Small intestine (tissue), 7 donors: Measurements from ENCODE around the gene CERS1. TPM values are rescaled to one million over a fixed set of nuclear protein-coding genes. Genes with fewer than 3 reads are reported as not detected.

ENCODE experiments used
- DNase-seq, 2 donors: peaks; one replicate each; pipeline versions ENCODE4 v3.0.0 to v3.0.0-alpha.2; 2013
- FAIRE-seq: peaks from 2 replicates; lab custom pipeline; 2012; peaks lifted over from hg19 to GRCh38; lab: Jason Lieb, UNC
- H3K27ac ChIP-seq, 3 donors: one replicate each; pipeline ENCODE4 v1.5.1; 2013; ENCODE audit warnings: low read length in 2 of 3, mild to moderate bottlenecking in 2 of 3, control low read depth in 1 of 3, inconsistent platforms in 1 of 3, low read depth in 1 of 3, moderate library complexity in 1 of 3
- H3K27me3 ChIP-seq, 3 donors: one replicate each; pipeline ENCODE4 v1.6.1; 2013; ENCODE audit warnings: low read length in 3 of 3, inconsistent platforms in 1 of 3; ENCODE audit not compliant: control insufficient read depth in 3 of 3, insufficient read depth in 3 of 3
- H3K36me3 ChIP-seq, 3 donors: one replicate each; pipeline ENCODE4 v1.6.1; 2013; ENCODE audit warnings: low read length in 3 of 3, inconsistent platforms in 1 of 3, low read depth in 1 of 3, mild to moderate bottlenecking in 1 of 3, moderate library complexity in 1 of 3; ENCODE audit not compliant: control insufficient read depth in 3 of 3, insufficient read depth in 2 of 3
- H3K4me1 ChIP-seq, 3 donors: one replicate each; pipeline ENCODE4 v1.6.1; 2013; ENCODE audit warnings: low read length in 2 of 3, inconsistent platforms in 1 of 3, low read depth in 1 of 3, mild to moderate bottlenecking in 1 of 3, moderate library complexity in 1 of 3; ENCODE audit not compliant: control insufficient read depth in 3 of 3, insufficient read depth in 2 of 3
- H3K4me3 ChIP-seq, 3 donors: one replicate each; pipeline ENCODE4 v1.5.1; 2013; ENCODE audit warnings: low read length in 3 of 3, control low read depth in 1 of 3, inconsistent platforms in 1 of 3, low read depth in 1 of 3, mild to moderate bottlenecking in 1 of 3, moderate library complexity in 1 of 3
- H3K9me3 ChIP-seq, 2 donors: one replicate each; pipeline ENCODE4 v1.6.1; 2013; ENCODE audit warnings: low read depth in 1 of 2, low read length in 1 of 2; ENCODE audit not compliant: control insufficient read depth in 2 of 2, insufficient read depth in 1 of 2
- WGBS, 3 donors: extraction: QIAGEN DNeasy Blood & Tissue Kit; methylation state at CpG; one replicate each; pipeline ENCODE4 v1.1.7; 2013; 5-methylcytosine and 5-hydroxymethylcytosine counted together
- polyA plus RNA-seq, 4 donors: library from polyadenylated mRNA; stranded (reverse) in 3 of 4; unstranded in 1 of 4; fragments of 200-250 nt in 3 of 4; fragments of 120-200 nt in 1 of 4; gene quantifications; one replicate each; pipeline versions ENCODE4 v1.2.1 to v1.2.3, GENCODE V29; 2013
- donor health status: healthy with polysubstance abuse.
- donor health status: control.
- donor health status: control.
- donor health status: Bipolar disorder and iron deficiency.
- donor health status: healthy.

The CERS1 gene
- polyA plus RNA-seq, 4 donors = 1.2 to 1.5 TPM; not detected in 2

GRCh38 chr19:18878058-18878797 is 17.7 kb downstream of the CERS1 start:
- FAIRE-seq = no peak
- DNase-seq = no peak

GRCh38 chr19:18876865-18877264 is 19.1 kb downstream of the CERS1 start:
- DNase-seq (no peak), FAIRE-seq (no peak)
- WGBS, 3 donors = 89 to 95% (median 92%) methylated on average over 7 of the region's 7 CpGs
- Histone ChIP-seq H3K27me3 (no peaks in the 10 kb centered on the region), H3K27ac (no peak overlapping the region), H3K4me1 (no peaks in the 10 kb centered on the region), H3K9me3 (peaks cover 0 to 6% of the 10 kb centered on the region in 2 donors), H3K4me3 (no peak overlapping the region), H3K36me3 (peaks cover 0 to 12% (median 0%) of the 10 kb centered on the region in 3 donors)

More at GRCh38 chr19:18878058-18878797, 17.7 kb downstream of the CERS1 start:
- Histone ChIP-seq H3K4me3 (no peak overlapping the region), H3K36me3 (peaks cover 0 to 12% (median 0%) of the 10 kb centered on the region in 3 donors), H3K4me1 (no peaks in the 10 kb centered on the region), H3K9me3 (peaks cover 0 to 6% of the 10 kb centered on the region in 2 donors), H3K27me3 (no peaks in the 10 kb centered on the region), H3K27ac (no peak overlapping the region)
- 79 to 88% (median 80%) methylated on average over 23 to 25 of the region's 25 CpGs for WGBS, 3 donors

DNA sequence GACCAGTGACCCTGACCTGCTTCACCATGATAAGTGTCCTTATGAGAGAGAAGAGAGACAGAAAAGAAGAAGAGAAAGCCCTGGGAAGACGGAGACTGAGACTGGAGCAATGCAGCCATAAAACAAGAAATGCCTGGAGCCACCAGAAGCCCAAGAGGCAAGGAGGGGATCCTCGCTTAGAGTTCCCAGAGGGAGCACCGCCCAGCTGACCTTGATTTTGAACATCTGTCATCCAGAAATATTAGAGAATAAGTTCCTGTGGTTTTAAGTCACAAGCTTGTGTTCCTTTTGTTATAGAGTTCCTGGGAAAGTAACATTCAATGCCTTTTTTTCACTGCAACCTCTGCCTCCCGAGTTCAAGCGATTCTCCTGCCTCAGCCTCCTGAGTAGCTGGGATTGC is 20.2 kb downstream of the CERS1 start:
- DNase-seq = no peak
- H3K4me1 ChIP-seq = no peaks in the 10 kb centered on the region
- H3K4me3 ChIP-seq = no peak overlapping the region
- no peak overlapping the region for H3K27ac ChIP-seq
- FAIRE-seq = no peak
- peaks cover 0 to 6% of the 10 kb centered on the region in 2 donors for H3K9me3 ChIP-seq
- WGBS, 3 donors = 80 to 91% (median 89%) methylated on average over 5 of the region's 5 CpGs
- peaks cover 0 to 12% (median 0%) of the 10 kb centered on the region in 3 donors for H3K36me3 ChIP-seq
- H3K27me3 ChIP-seq = peaks cover 0 to 10% (median 7%) of the 10 kb centered on the region in 3 donors

GRCh38 chr19:18871543-18871942 is 24.4 kb downstream of the CERS1 start:
- no peak for DNase-seq
- 50 to 61% (median 59%) methylated on average over 7 of the region's 7 CpGs for WGBS, 3 donors
- H3K27ac ChIP-seq = no peak overlapping the region
- peaks cover 9 to 22% (median 10%) of the 10 kb centered on the region in 3 donors for H3K36me3 ChIP-seq
- peaks cover 0 to 2% (median 0%) of the 10 kb centered on the region in 3 donors for H3K4me1 ChIP-seq
- no peaks in the 10 kb centered on the region for H3K9me3 ChIP-seq
- FAIRE-seq = no peak
- peaks cover 0 to 29% (median 10%) of the 10 kb centered on the region in 3 donors for H3K27me3 ChIP-seq
- no peak overlapping the region for H3K4me3 ChIP-seq

DNA sequence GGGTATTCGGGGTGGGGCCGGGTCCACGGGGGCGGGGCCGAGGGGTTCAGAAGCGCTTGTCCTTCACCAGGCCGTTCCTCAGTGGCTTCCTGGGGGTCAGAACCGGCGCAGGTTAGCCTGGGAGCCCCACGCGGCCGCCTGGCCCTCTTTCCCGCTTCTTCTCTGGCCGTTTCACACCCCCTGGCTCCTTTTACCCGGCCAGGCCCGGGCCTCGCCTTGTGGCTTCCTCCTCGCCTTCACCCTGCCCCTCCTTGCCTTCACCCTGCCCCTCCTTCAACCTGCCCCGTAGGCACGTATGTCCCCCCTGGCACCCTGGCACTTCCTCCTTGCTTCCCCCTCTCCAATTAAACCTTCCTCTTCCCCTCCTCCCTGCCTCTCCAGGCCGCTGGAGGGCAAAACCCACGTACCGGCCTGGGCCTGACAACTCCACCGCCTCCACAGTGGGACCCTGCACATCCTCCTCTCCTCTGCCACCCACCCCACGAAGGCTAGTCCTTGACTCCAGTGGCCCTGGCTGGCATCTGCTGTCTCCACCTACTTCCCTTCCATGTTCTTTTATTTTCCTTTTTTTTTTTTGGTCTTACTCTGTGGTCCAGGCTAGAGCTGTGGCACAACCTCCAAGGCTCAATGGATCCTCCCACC is 25.3 kb downstream of the CERS1 start:
- WGBS, 3 donors = 23 to 38% (median 37%) methylated on average over 15 to 25 of the region's 25 CpGs
- no peak overlapping the region for H3K27ac ChIP-seq
- H3K4me1 ChIP-seq = peaks cover 0 to 2% (median 0%) of the 10 kb centered on the region in 3 donors
- H3K27me3 ChIP-seq = peaks cover 0 to 29% (median 10%) of the 10 kb centered on the region in 3 donors
- no peaks in the 10 kb centered on the region for H3K9me3 ChIP-seq
- FAIRE-seq = no peak
- no peak for DNase-seq
- H3K4me3 ChIP-seq = no peak overlapping the region
- peaks cover 9 to 28% (median 10%) of the 10 kb centered on the region in 3 donors for H3K36me3 ChIP-seq

DNA sequence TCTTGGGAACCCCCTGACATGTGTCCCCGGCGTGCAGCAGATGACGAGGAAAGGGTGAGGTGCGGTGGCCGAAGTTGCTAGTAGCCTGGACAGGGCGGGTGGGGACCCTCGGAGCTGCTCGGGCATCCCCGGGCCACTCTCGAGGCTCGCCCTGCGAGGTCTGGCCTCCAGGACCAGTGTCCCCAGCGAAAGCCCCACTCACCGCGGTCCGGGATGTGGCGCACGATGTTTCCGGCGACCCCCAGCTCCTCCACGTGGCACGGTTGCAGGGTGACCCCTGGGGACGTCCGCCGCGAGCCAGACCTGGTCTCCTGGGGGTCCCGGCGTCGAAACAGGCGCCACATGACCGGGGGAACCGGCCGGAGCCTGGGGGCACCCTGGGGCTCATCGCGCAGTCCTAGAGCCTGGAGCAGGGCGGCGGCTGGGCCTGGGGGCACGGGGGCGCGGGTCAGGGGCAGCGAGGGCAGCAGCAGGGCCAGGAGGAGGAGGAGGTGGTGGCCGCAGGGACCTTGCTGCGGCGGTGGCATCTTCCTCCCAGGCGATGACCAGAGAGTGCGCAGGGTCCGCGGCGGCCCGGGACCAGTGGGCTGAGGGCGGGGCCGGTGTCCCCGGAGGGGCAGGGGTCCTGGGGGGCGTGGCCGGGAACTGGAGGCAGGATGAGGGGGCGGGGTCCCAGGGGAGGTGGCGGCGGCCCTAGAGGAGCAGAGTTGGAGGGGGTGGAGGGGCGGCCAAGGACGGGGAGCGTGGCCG is 26.0 kb downstream of the CERS1 start:
- WGBS, 3 donors = 11 to 26% (median 18%) methylated on average over 38 to 62 of the region's 62 CpGs

GRCh38 chr19:18869023-18869618 is 26.8 kb downstream of the CERS1 start:
- no peak for FAIRE-seq
- H3K36me3 ChIP-seq = peaks cover 9 to 44% (median 16%) of the 10 kb centered on the region in 3 donors
- peaks cover 0 to 29% (median 10%) of the 10 kb centered on the region in 3 donors for H3K27me3 ChIP-seq
- DNase-seq = peak in 1 of 2 donors; percentile 60
- H3K4me3 ChIP-seq = no peak overlapping the region
- H3K4me1 ChIP-seq = peaks cover 0 to 2% (median 0%) of the 10 kb centered on the region in 3 donors
- 10 to 52% (median 51%) methylated on average over 21 to 71 of the region's 71 CpGs for WGBS, 3 donors
- H3K9me3 ChIP-seq = no peaks in the 10 kb centered on the region
- H3K27ac ChIP-seq = no peak overlapping the region

More for the DNA sequence above, 26.0 kb downstream of the CERS1 start:
- no peaks in the 10 kb centered on the region for H3K9me3 ChIP-seq
- no peak for DNase-seq
- no peak overlapping the region for H3K27ac ChIP-seq
- no peak overlapping the region for H3K4me3 ChIP-seq
- FAIRE-seq = no peak
- H3K36me3 ChIP-seq = peaks cover 9 to 35% (median 14%) of the 10 kb centered on the region in 3 donors
- peaks cover 0 to 2% (median 0%) of the 10 kb centered on the region in 3 donors for H3K4me1 ChIP-seq
- H3K27me3 ChIP-seq = peaks cover 0 to 29% (median 10%) of the 10 kb centered on the region in 3 donors
